WI38 (cell line): ENCODE measurements around the gene CLCN6.

Experiments used
- H3K4me3 ChIP-seq: 2 replicates; pipeline ENCODE4 v1.5.1; 2011; ENCODE audit warnings: low read depth, mild to moderate bottlenecking, control low read depth, low read length
- CTCF ChIP-seq: IDR thresholded peaks from 2 replicates; pipeline ENCODE4 v1.5.1; 2012; ENCODE audit warnings: low read depth, mild to moderate bottlenecking, control low read depth, low read length

The CLCN6 gene

DNA sequence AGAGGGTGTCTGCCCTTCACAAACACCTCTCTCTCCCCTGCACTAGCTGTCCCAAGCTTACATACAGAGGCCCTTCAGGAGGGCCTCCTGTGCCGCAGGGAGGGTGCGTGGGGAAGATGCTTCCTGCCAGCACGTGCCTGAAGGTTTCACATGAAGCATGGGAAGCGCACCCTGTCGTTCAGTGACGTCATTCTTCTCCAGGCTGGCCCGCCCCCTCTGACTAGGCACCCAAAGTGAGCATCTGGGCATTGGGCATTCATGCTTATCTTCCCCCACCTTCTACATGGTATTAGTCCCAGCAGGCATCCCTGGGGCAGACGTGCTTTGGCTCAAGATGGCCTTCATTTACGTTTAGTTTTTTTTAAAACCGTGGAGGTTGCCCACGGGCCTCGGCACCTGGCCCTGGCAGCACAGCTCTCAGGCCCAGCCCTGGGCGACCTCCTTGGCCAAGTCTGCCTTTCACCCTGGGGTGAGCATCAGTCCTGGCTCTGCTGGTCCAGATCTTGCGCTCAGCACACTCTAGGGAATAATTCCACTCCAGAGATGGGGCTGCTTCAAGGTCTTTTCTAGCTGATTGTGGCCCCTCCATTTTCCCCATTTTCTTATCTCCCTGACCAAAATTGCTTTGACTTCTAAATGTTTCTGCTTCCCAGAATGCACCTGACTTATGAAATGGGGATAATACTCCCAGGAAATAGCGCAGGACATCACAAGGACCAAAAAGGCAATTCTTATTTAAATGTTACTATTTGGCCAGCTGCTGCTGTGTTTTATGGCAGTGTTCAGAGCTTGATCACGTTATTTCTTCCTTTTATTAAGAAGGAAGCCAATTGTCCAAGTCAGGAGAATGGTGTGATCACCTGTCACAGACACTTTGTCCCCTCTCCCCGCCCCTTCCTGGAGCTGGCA is 35.5 kb downstream of the CLCN6 start:
- no peak for TF ChIP-seq CTCF
- H3K4me3 ChIP-seq = no peak overlapping the region

- no peak overlapping the region for H3K4me3 ChIP-seq
- no peak for TF ChIP-seq CTCF
Observed at GRCh38 chr1:11842154-11843041, 36.4 kb downstream of the CLCN6 start.

GRCh38 chr1:11845641-11846335 is 39.8 kb downstream of the CLCN6 start:
- no peak overlapping the region for H3K4me3 ChIP-seq
- TF ChIP-seq CTCF = no peak

DNA sequence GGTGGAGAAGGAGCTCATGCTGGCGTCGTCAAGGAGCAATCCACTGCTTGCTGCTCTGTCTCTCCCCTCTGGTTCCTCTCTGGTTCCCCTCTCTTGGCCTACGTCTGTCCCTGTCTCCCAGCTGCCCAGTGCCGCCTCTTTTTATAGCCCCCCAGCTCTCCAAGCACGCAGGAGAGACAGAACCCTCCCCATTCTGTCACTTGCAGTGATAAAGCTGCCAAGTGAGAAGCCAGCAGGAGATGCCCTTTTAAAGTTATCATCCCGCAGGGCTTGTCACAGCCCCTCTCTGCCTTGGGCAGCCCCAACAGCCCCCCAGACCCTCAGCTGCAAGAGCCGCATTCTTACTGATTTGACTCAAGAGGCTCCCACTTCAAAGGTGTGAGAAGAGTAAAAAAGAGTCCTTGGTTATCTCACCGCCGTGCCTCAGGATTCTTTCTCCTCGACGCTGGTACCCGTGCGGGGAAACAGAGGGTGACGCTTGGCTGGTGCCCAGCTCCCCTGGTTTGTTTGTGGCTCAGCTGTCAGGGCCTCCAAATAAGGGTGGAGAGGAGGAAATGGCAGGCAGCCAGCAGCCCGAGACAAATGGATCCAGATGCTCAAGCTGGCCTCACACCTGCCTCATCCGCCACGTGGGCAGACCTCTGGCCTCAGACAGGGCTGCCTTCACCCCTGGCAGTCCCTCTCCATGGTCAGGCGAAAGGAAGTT is 41.8 kb downstream of the CLCN6 start, which contains the start of gene NPPA:
TSS of gene NPPA (minus strand) at position 117 of the 706 bp plus-strand sequence. CDS start at position 18, 99 bp downstream.
- TF ChIP-seq CTCF = no peak
- H3K4me3 ChIP-seq = no peak within 1 kb of the TSS

GRCh38 chr1:11848373-11848700 is 42.3 kb downstream of the CLCN6 start:
- H3K4me3 ChIP-seq = no peak overlapping the region
- TF ChIP-seq CTCF = no peak

DNA sequence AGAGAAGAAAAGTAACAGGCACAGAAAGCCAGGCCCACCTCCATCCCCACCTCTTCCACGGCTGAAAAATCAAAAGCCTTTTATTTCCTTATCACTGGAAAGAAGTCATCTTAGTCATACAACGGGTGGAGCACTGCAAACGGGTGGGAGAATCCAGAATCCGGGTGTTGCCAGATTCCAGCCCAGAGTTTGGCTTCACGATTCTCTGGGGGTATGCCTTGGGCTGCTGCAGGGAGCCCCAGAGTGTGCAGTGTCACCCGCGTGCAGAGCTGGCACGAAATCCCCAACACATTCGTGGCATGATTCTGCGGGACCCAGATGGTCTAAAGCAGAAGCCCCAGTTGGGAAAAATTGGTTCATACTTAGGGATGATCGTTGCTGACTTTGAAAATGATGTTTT is 44.2 kb downstream of the CLCN6 start:
- TF ChIP-seq CTCF = no peak
- no peak overlapping the region for H3K4me3 ChIP-seq
